Superior temporal gyrus (tissue), 1 donor: ENCODE measurements around the gene AKAP1.

Experiments used
- DNase-seq: peaks from one replicate; pipeline ENCODE4 v3.0.0-alpha.2; 2016; ENCODE audit errors: extremely low spot score

Gene AKAP1

DNA sequence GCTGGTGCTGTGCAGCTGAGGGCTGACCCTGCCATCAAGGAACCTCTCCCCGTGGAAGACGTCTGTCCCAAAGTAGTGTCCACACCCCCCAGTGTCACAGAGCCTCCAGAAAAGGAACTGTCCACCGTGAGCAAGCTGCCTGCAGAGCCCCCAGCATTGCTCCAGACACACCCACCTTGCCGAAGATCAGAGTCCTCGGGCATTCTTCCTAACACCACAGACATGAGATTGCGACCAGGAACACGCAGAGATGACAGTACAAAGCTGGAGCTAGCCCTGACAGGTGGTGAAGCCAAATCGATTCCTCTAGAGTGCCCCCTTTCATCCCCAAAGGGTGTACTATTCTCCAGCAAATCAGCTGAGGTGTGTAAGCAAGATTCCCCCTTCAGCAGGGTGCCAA, 20.5 kb downstream of the AKAP1 start:
- DNase-seq: no peak

DNA sequence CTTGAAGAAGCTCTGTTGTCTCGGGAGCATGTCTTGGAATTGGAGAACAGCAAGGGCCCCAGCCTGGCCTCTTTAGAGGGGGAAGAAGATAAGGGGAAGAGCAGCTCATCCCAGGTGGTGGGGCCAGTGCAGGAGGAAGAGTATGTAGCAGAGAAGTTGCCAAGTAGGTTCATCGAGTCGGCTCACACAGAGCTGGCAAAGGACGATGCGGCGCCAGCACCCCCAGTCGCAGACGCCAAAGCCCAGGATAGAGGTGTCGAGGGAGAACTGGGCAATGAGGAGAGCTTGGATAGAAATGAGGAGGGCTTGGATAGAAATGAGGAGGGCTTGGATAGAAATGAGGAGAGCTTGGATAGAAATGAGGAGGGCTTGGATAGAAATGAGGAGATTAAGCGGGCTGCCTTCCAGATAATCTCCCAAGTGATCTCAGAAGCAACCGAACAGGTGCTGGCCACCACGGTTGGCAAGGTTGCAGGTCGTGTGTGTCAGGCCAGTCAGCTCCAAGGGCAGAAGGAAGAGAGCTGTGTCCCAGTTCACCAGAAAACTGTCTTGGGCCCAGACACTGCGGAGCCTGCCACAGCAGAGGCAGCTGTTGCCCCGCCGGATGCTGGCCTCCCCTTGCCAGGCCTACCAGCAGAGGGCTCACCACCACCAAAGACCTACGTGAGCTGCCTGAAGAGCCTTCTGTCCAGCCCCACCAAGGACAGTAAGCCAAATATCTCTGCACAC, 21.2 kb downstream of the AKAP1 start:
- no peak for DNase-seq

GRCh38 chr17:57106836-57107497, 21.9 kb downstream of the AKAP1 start:
- no peak for DNase-seq

DNA sequence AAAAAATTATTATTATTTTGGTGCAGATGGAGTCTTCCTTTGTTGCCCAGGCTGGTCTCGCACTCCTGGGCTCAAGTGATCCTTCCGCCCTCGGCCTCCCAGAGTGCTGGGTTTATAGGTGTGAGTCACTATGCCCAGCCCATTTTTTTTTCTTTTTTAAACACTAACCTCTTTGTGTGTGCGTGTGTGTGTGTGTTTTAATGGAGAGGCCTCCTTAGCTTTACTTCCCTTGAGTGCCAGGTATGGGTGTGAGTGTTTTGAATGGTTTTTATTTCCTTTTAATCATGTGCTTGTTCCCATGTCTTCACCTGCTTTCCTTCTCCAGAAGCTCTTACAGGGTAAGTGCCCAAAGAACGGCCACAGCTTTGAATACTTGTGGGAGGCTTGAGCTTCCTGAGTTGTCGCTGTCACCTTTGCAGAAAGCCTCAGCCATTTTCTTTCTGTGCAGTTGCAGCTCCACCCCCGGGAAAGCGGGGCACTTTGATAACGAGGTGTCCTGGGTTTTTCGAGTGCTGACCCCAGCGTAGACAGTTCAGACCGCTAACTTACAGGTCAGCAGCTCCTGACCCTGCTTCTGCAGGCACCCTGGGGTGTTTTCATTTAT, 22.6 kb downstream of the AKAP1 start:
- no peak for DNase-seq

DNA sequence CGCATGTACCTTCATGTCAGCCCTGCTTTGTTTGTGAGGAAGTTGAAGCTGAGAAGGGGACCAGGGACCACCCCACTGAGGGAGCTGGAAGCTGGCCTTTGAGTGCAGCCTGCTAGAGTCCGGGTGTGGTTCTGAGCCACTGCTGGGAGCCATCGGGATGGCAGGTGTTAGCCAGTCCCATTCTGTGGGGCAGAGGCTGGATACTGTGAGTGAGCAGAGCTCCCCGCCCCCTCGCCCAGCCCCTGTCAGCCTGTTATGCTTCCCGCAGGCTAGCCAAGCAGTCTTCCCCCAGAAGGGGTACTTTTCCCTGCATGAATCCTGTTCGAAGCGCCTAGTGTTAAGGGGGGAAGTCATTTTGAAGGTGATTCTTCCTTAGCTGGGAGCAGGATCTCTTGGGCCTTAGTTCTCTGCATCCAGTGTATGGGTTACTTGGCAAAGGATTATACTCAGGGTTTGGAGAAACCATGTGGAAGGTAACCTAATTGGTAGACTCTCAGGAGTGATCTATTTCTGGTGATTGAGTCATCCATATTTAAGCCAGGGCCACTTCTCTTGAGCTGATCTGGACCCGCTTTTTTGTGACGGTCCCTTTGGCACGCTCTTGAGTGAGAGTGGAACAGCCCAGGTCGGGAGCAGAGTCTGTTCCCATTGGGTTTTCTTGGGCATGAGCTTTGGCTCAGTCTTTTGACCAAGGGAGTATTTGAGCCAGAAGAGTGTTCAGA, 23.8 kb downstream of the AKAP1 start:
- no peak for DNase-seq

DNA sequence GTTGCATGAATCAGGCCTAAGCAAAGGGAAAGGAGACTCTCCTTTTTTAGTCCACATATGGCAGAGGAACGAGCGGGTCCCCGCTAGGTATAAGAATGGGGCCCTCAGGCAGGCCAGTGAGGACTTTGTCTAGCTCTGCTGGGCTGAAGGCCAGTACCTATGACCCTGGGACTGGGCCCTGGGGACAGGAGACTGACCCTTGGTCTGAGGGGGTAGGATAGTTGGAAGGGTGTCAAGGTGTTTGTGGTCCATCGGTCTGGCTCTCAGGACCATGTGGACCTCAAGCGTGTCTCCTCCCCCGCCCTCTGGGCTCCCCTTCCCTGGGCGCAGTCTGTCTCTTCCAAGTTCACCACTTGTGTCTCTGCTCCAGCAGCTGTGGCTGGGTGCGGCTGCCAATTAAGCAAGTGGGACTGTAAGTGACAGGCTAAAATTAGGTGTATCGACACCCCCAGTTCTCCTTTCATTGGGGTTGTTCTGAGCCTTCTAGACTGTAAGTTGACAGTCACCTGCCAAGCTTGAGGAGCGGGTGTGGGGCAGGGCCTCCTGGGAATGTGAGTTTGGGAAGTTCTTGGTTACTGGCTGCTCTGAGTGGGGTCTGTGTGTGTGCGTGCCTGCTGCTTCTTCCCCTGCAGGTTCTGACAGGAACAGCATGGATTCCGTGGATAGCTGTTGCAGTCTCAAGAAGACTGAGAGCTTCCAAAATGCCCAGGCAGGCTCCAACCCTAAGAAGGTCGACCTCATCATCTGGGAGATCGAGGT, 24.5 kb downstream of the AKAP1 start:
- DNase-seq: no peak

DNA sequence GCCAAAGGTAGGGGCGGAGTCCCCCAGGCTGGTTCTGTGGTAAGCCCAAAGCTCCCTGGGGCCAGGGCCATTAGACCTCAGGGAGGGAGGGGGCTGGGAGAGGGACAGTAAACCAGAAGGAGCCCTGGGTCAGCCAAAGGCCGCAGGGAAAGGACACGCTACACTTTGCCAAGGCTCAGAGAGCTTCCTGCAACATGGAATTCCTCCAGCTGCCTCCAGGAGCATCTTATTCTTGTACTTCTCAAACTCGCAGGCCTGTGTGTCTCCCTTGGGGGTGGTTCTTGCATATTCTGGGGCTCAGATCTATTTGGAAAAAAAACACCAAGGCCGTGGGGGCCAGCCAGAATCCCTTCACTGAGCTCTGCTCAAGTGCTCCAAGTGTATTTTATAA, 25.1 kb downstream of the AKAP1 start:
- DNase-seq: no peak

GRCh38 chr17:57110579-57111325, 25.7 kb downstream of the AKAP1 start:
- no peak for DNase-seq

GRCh38 chr17:57111386-57111785, 26.3 kb downstream of the AKAP1 start:
- no peak for DNase-seq

DNA sequence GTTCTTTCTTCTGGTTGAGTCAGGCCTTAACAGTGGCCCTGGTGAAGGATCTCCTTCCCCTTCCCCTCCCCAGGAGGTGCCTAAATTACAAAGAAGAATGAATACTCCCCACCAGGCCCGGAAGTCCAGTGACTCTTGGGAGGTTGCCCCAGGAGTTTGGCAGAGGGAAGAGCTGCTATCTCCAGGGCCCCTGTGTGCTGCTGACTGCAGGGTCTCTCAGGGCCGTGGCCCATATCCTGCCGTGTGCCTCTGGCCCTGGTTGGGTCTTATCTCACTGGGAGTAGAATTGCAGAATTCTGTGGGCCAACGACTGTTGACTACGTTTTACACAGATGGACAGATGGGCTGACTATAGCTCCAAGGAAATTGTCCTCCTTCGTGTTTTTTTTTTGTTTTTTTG, 28.0 kb downstream of the AKAP1 start:
- no peak for DNase-seq

- no peak for DNase-seq
These were observed 28.6 kb downstream of the AKAP1 start for GRCh38 chr17:57113656-57114055.

- peak; percentile 57 for DNase-seq
These were observed 29.1 kb downstream of the AKAP1 start for GRCh38 chr17:57114085-57114673.

DNA sequence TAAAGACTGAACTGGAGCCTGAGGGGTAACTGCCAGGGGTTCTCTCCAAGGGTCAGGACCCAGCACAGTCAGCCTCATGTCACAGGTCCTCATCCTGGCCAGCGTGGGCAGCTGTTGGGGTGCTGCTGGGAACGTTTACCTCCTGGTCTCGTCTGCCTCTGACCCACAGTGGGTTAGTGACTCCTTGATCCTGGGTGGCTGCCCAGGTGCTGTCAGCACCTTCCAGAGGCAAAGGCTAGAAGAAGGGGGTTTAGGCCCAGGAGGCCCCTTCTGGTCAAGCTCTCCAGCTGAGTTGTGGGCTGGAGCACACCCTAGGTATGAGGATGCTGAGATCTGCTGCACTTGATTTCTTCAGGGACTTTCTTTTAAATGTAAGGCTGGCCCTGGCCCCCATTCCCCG, 30.3 kb downstream of the AKAP1 start:
- no peak for DNase-seq

DNA sequence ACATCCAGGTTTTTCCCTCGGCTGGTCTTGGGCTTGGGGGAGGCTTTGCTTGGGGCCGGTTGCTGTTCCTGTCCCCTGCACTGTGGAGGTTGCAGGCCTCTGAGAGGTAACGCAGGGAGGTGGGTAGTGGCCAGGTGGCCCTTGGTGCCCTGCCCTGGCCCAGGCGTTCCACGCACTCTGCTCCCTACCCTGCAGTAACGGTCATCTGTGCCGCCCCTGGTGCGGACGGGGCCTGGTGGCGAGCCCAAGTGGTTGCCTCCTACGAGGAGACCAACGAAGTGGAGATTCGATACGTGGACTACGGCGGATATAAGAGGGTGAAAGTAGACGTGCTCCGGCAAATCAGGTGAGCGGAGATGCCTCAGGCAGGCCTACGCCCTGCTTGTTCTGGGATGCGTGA, 30.9 kb downstream of the AKAP1 start:
- no peak for DNase-seq

- no peak for DNase-seq
These were observed 32.8 kb downstream of the AKAP1 start for GRCh38 chr17:57117798-57118197.

GRCh38 chr17:57120814-57121213, 35.8 kb downstream of the AKAP1 start:
- no peak for DNase-seq

DNA sequence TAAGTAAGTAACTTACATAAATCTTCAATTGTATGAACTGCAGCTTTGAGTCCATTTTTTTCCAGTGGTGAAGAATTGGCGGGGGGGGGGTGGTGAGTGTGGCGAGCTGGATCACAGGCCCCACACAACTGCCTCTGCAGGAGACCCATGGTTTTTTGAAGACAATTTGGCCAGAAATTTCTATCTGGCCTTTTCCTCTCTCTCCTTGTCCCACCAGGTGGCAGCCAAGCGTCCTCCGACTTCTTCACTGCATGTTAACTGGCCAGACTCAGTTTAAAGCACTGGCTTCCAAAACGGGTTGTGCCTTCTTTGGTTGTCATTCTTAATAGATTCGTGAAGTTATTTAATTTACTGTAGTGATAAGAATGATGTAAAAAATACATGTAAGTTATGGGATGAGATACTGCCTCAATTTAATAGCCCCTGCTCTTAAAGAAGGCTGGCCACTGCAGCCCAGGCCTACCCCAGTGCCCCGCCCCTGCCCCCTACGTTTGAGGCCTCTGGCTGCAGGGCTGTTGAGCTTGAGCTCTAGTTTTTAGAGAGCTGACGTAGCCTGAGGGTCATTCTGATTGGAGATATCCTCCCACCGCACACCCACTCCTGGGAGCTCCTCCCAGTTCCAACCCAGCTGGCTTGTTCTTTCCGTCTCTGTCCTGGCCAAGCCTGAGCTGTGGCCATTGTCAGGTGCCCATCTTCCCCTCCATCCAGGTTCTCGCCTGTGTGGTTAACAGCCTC, 36.4 kb downstream of the AKAP1 start:
- DNase-seq: peak; percentile 63

GRCh38 chr17:57124053-57124452, 39.0 kb downstream of the AKAP1 start:
- no peak for DNase-seq

DNA sequence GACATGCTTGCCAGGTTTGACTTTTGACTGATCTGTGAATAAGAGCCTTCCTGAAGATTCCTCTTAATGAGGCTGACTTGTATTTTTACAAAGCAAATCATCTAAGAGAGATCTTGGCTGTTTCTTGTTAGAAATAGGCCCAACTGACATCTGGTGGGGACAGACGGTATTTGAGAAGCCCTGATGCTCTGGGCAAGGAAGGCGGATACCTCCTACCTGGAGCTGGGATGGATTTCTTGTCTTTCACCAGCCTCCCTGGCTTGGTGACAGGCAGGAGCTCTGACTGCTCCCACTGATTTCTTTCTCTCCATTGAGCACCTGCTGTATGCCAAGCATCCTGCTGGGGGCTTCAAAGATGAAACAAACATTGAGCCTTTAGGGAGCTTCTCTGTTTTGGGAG, 40.4 kb downstream of the AKAP1 start:
- DNase-seq: no peak

GRCh38 chr17:57125866-57126265, 40.8 kb downstream of the AKAP1 start:
- no peak for DNase-seq
